GM19351 (cell line): ENCODE measurements around the gene NUDCD2.

Experiments
- ATAC-seq: cut with Tn5 transposase; IDR thresholded peaks from one replicate; pipeline ENCODE4 v1.9.1; 2021; ENCODE audit warnings: mild to moderate bottlenecking, moderate library complexity; ENCODE audit not compliant: unreplicated experiment

NUDCD2 gene

GRCh38 chr5:163459819-163460561, at the start of gene NUDCD2:
Gene NUDCD2, minus strand, starts transcription at chr5:163460102. Its CDS starts 52 bp downstream, at chr5:163460050.
- peak; percentile 74 for ATAC-seq

GRCh38 chr5:163509291-163509951, 49.5 kb upstream of the NUDCD2 start:
- no peak for ATAC-seq

- ATAC-seq = no peak
Observed at GRCh38 chr5:163508753-163509152, 48.9 kb upstream of the NUDCD2 start.

- no peak for ATAC-seq
Observed at GRCh38 chr5:163506726-163507125, 46.8 kb upstream of the NUDCD2 start.

GRCh38 chr5:163506095-163506457, 46.2 kb upstream of the NUDCD2 start:
- ATAC-seq = peak; percentile 18

GRCh38 chr5:163505368-163506094, 45.6 kb upstream of the NUDCD2 start, which contains the start of gene MAT2B:
Gene MAT2B, plus strand, starts transcription at chr5:163505619. Its CDS starts 68 bp downstream, at chr5:163505687.
- ATAC-seq = peak; percentile 79

- no peak for ATAC-seq
Observed at GRCh38 chr5:163505049-163505367, 45.1 kb upstream of the NUDCD2 start.

GRCh38 chr5:163504079-163504931, 44.4 kb upstream of the NUDCD2 start:
- peak; percentile 3 for ATAC-seq

- ATAC-seq = no peak
Observed at GRCh38 chr5:163503106-163504078, 43.5 kb upstream of the NUDCD2 start.

- no peak for ATAC-seq
Observed at GRCh38 chr5:163502521-163502920, 42.6 kb upstream of the NUDCD2 start.

GRCh38 chr5:163498886-163499285, 39.0 kb upstream of the NUDCD2 start:
- no peak for ATAC-seq

- ATAC-seq = peak; percentile 83
Observed at GRCh38 chr5:163497315-163497714, 37.4 kb upstream of the NUDCD2 start.

GRCh38 chr5:163496286-163496685, 36.4 kb upstream of the NUDCD2 start:
- ATAC-seq = no peak

- no peak for ATAC-seq
Observed at GRCh38 chr5:163489745-163490075, 29.8 kb upstream of the NUDCD2 start.

- ATAC-seq = no peak
Observed at GRCh38 chr5:163489055-163489744, 29.3 kb upstream of the NUDCD2 start.

GRCh38 chr5:163478982-163479271, 19.0 kb upstream of the NUDCD2 start:
- no peak for ATAC-seq

- ATAC-seq = no peak
Observed at GRCh38 chr5:163478126-163478981, 18.5 kb upstream of the NUDCD2 start.

GRCh38 chr5:163475411-163475810, 15.5 kb upstream of the NUDCD2 start:
- no peak for ATAC-seq
